Stomach smooth muscle (tissue), 2 donors: Measurements from ENCODE around the gene LCN2.

Experiments
- H3K27ac ChIP-seq: one replicate; pipeline ENCODE4 v1.7.0; 2013; ENCODE audit warnings: mild to moderate bottlenecking, low read length, inconsistent platforms
- H3K27me3 ChIP-seq, 2 donors: one replicate each; pipeline ENCODE4 v1.7.0; 2013; ENCODE audit warnings: low read length in 2 of 2; ENCODE audit not compliant: insufficient read depth in 2 of 2, control insufficient read depth in 1 of 2
- H3K36me3 ChIP-seq, 2 donors: one replicate each; pipeline ENCODE4 v1.7.0; 2013; ENCODE audit warnings: low read length in 2 of 2; ENCODE audit not compliant: control insufficient read depth in 2 of 2, insufficient read depth in 2 of 2
- H3K4me1 ChIP-seq: one replicate; pipeline ENCODE4 v1.7.0; 2013; ENCODE audit warnings: low read length; ENCODE audit not compliant: control insufficient read depth, insufficient read depth
- H3K4me3 ChIP-seq, 2 donors: one replicate each; pipeline ENCODE4 v1.7.0; 2013; ENCODE audit warnings: low read length in 2 of 2
- H3K9ac ChIP-seq, 2 donors: one replicate each; pipeline ENCODE4 v1.7.0; 2013; ENCODE audit warnings: low read length in 2 of 2, mild to moderate bottlenecking in 1 of 2
- H3K9me3 ChIP-seq, 2 donors: one replicate each; pipeline ENCODE4 v1.7.0; 2013; ENCODE audit warnings: low read length in 2 of 2; ENCODE audit not compliant: control insufficient read depth in 2 of 2
- donor health status: healthy.
- donor health status: Pancreatic carcinoma.

LCN2 gene

DNA sequence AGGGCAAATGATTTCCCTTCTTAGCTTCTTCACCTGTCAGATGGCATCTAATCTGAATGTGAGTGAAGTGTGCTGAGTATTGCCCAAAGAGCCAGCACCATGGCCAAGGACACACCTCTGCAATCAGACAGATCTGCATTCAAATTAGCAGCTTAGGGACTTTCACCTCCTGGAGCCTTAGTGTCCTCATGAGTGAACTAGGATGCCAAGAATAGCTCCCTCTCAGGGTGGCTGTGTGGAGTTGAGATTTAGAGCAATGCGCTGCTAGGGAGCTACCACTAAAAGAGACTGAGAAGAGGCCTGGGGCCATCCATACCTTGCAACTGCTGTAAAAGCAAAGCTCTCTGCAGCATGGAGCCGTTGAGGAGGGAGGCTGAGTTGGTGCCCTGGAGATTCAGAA lies 40.8 kb downstream of the LCN2 start:
- Histone ChIP-seq H3K4me3 (peak overlapping the region in 1 of 2 donors; percentile 91), H3K9me3 (no peaks in the 10 kb centered on the region), H3K27me3 (no peaks in the 10 kb centered on the region), H3K36me3 (peaks cover 18 to 24% of the 10 kb centered on the region in 2 donors), H3K9ac (peak overlapping the region in 1 of 2 donors; percentile 96), H3K4me1 (peaks cover 22% of the 10 kb centered on the region), H3K27ac (no peak overlapping the region)

DNA sequence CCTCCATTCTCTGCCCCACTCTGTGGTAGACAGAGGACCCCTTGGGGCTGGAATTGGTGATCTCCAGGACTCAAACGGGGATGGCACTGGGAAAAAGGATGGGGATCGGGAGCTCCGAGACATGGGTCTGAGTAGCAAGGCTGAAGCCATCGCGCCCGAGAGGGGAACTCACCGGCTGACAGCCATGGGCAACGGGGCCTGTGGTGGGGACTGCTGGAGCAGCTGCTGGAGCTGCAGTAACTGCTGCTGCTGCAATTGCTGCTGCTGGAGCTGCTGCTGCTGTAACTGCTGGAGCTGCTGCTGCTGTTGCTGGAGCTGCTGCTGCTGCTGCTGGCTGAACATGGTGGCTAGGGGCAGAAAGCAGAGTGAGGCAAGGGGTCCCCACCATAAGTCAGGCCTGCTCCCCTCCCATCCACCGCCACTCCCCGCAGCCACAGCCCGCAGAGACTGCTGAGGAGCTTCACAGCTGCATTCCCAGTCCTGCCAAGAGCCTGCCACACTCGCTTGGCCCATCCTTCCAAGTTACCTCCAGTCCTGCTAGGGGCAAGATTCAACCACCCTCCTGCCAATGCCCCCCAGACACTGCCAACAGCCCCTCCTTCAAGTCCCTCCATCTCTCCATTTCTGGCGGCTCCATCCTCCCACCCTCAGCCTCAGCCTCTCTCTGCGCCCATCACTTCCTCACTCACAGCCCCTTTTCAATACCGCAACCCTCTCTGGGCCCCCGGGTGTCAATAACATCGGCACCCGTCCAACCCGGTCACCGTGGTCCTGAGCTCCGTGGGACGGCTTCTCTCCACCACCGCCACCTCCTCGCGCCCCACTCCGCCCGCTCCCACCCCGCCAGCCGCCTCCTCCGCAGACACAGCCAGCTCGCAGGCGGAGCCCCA lies 41.5 kb downstream of the LCN2 start:
- Histone ChIP-seq H3K4me1 (peaks cover 22% of the 10 kb centered on the region), H3K9ac (peak overlapping the region; percentile 95 to 96), H3K4me3 (peak overlapping the region; percentile 84 to 91), H3K36me3 (peaks cover 11 to 17% of the 10 kb centered on the region in 2 donors), H3K27me3 (no peaks in the 10 kb centered on the region), H3K9me3 (no peaks in the 10 kb centered on the region), H3K27ac (peak overlapping the region; percentile 76)

DNA sequence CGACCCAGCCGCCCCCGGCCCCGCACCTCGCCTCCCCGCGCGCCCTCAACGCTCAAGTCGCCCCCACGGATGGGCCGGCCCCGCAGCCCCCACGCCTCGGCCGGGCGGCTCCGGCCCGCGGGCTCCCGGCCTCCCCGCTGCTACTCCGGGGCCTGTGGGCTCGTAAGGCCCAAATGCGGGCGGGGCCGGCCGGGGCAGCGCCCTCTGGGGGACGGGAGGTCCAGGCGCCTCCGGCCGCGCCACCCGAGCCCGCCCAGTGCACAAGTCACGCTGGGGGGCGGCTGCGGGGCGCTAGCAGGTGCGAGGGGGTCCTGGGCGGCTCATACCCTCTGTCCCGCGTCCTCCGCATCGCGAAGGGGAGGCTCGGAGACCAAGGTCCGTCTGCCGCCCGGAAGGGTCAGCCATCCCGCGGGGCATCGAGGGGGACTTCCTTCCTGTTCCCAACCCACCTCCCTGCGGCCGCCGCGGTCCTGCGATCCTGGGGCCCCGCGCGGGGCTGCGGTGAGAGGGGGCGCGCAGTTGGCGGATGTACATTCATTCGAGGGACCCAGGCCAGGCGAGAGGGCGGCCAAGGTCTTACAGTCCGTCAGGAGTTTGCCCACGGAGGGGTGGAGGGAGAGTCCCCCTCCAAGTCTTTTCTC lies 42.3 kb downstream of the LCN2 start, which contains the start of gene CIZ1:
TSS of gene CIZ1 (minus strand) at position 167 of the 641 bp plus-strand sequence. CDS start 715 bp downstream, outside the sequence.
- no peaks in the 10 kb centered on the region for H3K9me3 ChIP-seq
- H3K36me3 ChIP-seq, result peaks cover 4 to 10% of the 10 kb centered on the region in 2 donors
- peak within 1 kb of the TSS; percentile 84 to 91 for H3K4me3 ChIP-seq
- H3K9ac ChIP-seq, result peak within 1 kb of the TSS; percentile 95 to 96
- H3K27me3 ChIP-seq, result no peaks in the 10 kb centered on the region
- H3K27ac ChIP-seq, result peak within 1 kb of the TSS; percentile 76
- peaks cover 22% of the 10 kb centered on the region for H3K4me1 ChIP-seq

DNA sequence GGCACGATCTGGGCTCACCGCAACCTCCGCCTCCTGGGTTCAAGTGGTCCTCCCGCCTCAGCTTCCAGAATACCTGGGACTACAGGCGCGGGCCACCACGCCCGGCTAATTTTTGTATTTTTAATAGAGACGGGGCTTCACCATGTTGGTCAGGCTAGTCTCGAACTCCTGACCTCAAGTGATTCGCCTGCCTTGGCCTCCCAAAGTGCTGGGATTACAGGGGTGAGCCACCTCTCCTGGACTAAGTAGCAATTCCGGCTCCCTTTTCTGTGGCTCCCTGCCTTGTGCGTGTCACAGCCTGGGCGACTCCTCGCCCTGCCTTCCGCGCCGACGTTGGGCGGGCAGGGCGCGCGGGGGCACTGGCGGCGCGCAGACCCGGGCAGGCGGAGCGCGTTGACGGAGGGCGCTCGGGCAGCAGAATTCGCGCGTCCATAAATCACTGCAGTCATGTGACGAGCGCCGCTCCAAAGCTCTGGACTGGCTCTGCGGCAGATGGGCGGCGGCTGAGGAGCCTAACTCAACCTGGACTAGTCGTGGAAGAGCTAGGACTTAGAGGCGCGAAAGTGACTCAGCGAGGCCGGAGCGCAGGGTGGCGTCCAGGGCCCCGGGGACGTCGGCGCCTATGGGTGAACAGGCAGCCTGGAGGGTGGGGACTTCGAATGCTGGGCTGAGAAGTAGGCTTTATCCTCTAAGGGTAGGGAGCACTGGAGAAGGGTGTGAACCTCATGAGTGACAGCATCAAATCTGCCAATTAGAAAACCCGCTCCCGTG lies 43.5 kb downstream of the LCN2 start:
- Histone ChIP-seq H3K4me1 (peaks cover 22% of the 10 kb centered on the region), H3K36me3 (peaks cover 4 to 7% of the 10 kb centered on the region in 2 donors), H3K27me3 (no peaks in the 10 kb centered on the region), H3K9me3 (no peaks in the 10 kb centered on the region), H3K9ac (peak overlapping the region; percentile 22 to 64), H3K27ac (peak overlapping the region; percentile 62), H3K4me3 (peak overlapping the region; percentile 46 to 91)

DNA sequence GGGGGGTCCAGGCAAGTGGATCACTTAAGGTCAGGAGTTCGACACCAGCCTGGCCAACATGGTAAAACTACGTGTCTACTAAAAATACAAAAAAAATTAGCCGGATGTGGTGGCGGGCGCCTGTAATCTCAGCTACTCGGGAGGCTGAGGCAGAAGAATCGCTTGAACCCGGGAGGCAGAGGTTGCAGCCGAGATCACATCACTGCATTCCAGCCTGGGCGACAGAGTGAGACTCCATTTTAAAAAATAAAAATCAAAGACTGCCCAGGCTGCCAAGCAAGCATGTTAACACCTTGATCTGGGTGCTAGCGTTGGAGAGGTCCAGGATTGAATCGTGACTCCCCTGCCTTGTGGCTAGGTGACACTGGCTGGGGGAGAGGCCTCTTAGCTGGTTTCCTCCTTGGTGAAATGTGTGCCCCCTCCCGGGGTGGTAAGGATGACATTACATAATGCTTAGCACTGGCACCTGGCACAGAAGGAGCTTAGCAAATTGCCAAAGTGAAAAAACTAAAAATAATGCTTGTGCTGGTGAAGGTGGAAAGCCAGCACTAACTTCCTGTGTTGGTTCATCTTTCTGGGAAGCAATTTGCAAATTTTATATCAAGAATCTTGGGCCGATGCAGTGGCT lies 44.3 kb downstream of the LCN2 start:
- H3K27ac ChIP-seq, result peak overlapping the region; percentile 62
- peaks cover 4 to 7% of the 10 kb centered on the region in 2 donors for H3K36me3 ChIP-seq
- peaks cover 22% of the 10 kb centered on the region for H3K4me1 ChIP-seq
- no peaks in the 10 kb centered on the region for H3K27me3 ChIP-seq
- no peak overlapping the region for H3K9ac ChIP-seq
- H3K9me3 ChIP-seq, result no peaks in the 10 kb centered on the region
- peak overlapping the region in 1 of 2 donors; percentile 91 for H3K4me3 ChIP-seq

DNA sequence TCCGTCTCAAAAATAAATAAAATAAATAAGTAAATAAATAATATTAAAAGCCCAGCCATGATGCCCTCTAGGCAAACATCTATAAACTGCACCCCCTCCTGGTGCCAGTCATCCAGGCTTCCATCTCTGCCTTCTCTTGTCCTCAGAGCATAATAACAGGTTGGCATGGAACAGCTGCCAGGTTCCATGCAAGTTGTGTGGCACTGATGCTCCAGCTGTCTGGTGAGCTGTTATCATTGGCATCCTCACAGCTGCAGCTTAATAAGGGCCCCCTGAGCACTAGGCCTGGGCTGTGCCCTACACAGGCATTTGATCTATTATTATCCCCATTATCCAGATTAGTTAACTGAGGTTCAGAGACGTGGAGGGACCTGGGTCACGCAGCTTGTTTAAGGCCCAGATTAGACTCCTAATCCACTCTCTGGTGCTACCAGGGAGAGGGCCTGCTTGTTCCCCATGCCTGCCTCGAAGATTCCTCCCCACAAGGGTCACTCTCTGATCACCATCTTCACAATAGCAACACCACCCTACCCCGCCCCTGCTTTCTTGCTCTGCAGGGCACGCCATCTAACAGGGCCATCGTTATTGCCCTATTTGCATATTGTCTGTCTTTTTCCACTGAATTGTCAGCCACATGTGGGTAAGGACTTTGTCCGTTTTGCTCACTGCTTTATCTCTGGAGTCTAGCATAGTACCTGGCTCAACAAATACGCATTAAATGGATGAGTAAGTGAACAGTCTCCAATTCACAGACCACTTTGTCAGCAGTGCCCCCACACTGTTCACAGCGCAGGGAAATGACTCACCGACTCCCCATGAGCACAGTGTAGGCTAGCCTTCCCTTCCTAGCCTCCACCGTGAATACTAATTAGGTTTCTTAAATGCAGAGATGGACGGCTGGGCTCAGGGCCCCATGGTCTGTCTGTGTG lies 52.5 kb downstream of the LCN2 start:
- Histone ChIP-seq H3K4me1 (peaks cover 12% of the 10 kb centered on the region), H3K9me3 (no peaks in the 10 kb centered on the region), H3K27ac (no peak overlapping the region), H3K27me3 (peaks cover 7 to 9% of the 10 kb centered on the region in 2 donors), H3K9ac (no peak overlapping the region), H3K4me3 (no peak overlapping the region), H3K36me3 (no peaks in the 10 kb centered on the region)

DNA sequence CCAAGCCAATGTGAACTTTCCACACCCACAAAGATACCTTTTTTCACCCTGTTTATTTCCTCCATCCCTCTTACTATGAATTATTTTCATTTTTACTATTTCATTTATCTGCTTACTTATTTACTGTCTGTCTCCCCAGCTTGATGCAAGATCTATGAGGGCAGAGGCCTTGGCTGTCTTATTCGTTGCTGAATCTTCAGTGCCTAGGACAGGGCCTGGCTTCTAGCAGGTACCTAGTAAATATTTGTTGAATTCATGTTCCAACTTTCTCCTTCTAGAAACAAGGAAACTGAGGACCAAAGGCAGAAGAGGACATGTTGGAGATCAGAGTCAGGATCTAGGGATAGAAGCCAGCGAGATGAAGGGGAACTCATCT lies 53.4 kb downstream of the LCN2 start:
- H3K9ac ChIP-seq, result no peak overlapping the region
- H3K36me3 ChIP-seq, result no peaks in the 10 kb centered on the region
- H3K9me3 ChIP-seq, result no peaks in the 10 kb centered on the region
- H3K4me3 ChIP-seq, result peak overlapping the region in 1 of 2 donors; percentile 78
- H3K4me1 ChIP-seq, result peaks cover 12% of the 10 kb centered on the region
- no peak overlapping the region for H3K27ac ChIP-seq
- H3K27me3 ChIP-seq, result peaks cover 7 to 9% of the 10 kb centered on the region in 2 donors
